CD4-positive, alpha-beta T cell treated with Interleukin-12 subunit alpha and Interleukin-12 subunit beta, for 1 hour (primary cell): ENCODE measurements around the gene CACNA1I.

Experiments
- DNase-seq: peaks from one replicate; pipeline ENCODE4 v3.0.0-alpha.2; 2020

Gene CACNA1I

DNA sequence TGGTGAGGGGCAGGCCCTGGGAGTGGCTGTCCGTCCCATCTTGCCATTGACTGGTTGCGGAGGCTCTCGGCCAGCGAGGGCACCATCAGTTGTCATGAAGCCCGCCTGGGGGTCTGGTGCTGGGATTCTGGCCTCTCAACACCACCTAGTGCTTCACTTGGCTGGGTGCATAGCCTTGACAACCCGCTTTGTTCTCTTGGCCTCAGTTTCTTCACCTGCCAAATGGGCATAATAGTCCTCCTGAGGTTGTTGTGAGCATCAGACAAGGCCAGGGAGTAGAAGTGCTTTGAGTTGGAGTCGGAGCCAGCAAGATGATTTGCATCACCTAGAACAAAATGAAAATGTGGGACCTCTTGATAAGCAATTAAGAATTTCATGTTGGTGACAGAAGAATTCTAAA, 1.5 kb upstream of the CACNA1I start:
- DNase-seq: no peak

DNA sequence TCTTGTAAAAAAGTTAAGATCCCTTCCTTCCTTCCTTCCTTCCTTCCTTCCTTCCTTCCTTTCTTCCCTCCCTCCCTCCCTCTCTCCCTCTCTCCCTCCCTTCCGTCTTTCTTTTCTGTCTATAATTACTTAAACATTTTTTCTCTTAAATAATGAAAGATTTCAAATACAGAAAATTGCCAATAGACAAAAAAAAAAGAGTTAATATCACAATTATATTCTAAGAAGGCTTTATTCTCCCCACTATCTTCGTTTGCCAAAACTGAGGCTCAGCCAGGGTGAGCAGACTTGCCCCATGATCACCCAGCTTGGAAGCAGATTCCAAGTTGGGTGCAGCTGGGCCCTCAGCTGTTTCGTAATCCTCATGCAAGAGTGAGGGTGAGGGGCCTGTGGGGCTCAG, 327 bp upstream of the CACNA1I start:
- no peak for DNase-seq

DNA sequence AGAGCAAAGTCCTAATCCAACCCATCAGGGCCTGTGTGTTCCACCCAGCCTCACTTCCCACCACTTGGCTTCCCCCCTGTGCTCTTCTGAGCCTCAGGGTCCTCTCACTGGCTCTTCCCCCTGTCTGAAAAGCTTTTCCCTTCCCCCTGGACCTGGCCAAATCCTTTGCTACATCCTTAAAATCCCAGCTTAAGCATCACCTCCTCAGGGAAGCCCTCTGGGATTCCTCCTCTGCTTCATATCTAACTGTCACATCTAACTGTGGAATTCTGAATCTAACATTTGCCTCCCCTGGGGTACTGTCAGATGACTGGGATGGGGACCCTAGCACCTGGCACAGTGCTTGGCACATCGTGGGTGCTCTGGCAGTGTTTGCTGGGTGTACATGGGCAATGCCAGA, 985 bp downstream of the CACNA1I start:
- no peak for DNase-seq

DNA sequence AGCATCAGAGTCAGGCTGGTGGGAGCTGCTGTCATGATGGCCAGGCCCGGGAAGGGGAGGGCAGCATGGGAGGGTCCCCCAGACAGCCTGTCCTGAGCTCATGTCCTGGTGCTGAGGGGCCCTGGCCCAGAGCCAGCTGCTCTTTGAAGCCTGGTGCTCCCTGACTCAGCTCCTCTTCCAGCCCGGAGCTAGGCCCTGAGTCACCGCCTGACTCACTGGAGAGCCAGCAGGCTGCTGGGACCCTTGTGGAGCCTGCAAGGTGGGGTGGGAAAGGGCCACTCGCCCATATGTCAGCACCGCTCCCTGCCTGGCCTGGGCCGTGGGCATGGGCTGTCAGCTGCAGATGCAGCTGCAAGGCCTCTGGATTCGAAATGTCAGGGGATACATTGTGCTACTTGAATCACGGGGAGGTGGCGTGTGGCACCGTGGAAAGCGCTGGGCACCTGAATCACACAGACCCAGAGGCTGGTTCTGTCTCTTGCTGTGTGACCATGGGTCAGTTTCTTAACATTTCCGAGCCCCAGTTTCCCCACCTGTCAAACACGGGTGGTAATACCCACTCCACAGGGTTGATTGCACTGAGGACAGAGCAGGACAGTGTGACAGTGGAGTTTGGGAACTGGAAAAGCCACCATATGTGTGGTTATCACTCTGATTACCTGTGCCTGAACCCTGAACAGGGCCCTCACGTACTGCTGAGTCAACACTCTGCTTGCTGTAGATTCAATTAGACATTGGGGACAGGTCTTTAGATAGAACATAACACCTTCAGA, 4.4 kb downstream of the CACNA1I start:
- DNase-seq: no peak

DNA sequence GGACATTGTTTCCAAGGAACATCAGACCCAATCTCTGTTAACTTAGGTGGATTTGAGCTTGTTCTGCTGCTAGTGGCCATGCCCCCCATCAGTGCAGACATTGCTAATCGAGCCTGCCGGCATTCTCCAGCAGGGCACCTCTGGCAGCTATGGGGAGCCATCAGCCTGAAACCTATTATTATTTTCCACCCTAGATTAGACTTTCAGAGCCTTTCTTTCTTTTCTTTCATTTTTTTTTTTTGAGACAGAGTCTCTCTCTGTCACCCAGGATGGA, 4.9 kb downstream of the CACNA1I start:
- no peak for DNase-seq

DNA sequence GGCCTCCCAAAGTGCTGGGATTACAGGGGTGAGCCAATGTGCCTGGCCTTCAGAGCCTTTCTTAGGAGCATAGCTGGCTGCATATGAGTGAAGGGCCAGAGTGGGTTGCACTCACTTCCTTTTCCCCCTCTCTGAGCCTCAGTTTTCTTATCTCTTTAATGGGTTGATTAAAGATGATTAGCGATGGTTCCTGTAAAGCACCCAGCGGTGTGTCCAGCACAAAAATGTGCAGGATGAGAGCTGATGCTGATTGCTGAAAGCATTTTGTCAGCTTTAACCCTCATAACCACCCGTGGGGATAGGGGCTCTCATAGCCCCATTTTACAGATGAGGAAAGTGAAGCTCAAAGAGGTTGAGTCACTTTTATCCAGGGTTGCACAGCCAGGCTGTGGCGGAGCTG, 5.5 kb downstream of the CACNA1I start:
- DNase-seq: no peak

DNA sequence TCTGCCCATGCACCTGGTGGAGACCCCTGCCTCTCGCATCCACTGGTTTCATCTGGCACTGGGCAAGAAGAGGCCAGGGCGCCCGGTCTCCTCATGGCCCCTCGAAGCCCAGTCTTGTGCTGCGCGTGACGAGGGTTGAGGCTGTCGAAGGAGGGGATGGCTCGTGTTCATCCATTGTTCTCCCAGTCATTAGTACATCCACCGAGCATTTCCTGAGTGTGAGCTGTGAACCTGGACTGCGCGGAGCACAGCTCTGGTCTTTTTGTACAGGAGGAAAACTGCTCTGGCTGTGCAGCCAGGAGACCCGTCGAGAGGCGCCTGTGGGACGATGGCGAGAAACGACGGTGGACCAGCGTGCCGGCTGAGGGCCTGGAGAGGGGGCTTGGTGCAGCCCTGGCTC, 6.8 kb downstream of the CACNA1I start:
- DNase-seq: no peak

DNA sequence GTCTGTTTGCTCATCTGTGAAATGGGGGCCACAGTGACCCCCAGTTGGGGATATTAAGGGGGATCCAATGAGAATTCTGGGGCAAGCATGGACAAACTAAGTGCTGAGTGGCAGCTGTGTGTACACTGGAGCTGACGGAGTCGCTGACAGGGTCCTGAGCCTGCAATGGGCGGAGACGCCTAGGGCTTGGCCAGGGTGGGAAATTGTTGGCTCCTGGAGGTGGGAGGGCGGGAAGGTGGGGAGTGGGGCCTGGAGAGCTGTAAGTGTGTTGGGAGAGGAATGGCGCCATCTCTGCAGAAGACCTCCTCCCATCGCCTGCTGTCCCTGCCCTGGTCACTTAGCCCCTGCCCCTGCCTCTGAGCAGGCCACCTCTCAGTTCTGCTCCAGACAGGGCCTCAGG, 7.3 kb downstream of the CACNA1I start:
- DNase-seq: no peak

DNA sequence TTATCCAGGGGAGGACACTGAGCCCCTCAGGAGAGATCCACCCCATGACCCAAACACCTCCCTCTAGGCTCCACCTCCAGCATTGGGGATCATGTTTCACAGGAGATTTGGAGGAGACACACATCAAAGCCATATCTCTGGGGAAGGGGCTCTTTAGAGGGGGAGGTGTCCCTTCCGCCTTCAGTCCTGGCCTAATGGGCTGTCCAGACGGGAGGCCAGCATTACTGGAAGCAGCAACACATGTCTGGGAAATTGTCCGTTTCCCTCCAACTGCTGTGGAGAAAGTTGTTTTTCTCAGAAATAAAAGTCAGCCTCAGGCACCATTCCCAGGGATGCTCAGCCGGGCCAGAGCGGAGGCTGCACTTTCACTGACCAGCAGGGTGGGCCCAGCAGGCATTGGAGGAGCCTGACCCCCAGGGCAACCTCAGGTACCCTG, 9.5 kb downstream of the CACNA1I start:
- DNase-seq: no peak

DNA sequence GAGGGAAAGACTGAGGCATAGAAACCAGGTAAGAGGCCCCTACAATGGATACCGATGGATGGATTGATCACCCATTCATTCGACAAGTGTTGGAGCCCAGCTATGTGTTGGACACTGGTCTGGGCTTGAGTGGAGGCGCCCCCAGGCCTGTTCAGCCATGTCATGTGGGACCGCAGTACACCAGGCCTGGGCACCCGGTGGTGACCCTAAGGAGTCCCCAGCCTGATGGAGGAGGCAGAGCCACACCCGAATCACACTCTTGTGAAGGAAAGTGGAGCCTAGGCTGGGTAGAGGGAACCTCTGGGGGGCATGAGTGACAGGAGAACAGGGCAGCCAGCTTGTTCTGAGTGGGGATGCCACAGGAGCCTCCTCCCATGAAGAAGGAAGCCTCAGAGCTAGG, 10.2 kb downstream of the CACNA1I start:
- DNase-seq: no peak

DNA sequence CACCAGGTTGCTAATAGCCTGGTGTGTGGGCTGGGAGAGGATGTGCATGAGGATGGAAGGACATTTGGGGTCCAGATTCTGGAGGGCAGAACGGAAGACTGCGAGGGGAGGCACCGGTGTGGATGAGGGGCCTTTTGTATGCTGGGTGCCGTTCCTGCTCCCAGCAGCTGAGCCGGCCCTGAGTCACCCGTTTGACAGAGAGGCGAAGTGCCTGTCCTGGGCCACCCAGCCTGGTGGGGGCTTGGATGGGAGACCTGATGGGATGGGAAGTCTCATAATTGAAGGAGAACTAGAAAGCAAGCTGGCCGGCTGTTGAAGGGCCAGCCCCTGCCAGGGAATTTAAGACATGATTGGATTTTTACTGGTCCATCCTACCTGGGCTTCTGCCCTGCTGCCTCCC, 10.8 kb downstream of the CACNA1I start:
- DNase-seq: no peak

DNA sequence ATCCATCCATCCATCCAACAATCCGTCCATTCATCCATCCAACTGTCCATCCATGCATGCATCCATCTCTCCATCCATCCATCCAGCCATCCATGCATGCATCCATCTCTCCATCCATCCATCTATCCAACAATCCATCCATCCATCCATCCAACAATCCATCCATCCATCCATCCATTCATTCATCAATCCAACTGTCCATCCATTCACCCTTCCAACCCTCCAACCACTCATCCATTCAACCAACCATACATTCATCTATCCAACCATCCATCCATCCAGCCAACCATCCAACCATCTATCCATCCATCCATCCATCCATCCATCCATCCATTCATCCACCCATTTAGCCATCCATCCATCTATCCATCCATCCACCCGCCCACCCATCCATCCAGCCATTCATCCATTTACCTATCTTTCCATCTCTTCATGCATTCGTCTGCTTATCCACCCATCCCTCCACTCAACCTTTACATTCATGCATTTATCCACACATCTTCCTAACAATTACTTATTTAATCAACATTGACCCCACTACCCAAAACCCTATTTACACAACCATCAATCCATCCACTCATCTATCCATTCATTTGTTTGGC, 12.6 kb downstream of the CACNA1I start:
- DNase-seq: no peak

DNA sequence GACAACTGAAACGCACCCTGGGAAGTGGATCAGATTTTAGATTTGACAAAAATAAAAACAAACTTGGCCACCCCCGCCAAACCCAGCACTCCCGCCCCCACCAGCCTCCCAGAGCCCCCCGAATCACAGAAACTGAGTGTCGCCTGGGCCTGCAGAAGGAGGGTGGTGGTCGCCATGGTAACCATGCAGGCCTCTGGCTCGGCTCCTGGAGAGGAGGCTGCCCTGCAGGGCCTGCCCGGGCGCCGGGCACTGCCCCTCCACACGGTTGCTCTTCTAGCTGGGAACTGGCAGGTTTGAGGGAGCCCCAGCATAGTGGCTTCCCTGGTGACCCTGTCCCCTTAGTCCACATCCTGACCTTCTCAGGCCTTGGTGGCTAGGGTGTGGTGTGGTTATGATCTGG, 19.3 kb downstream of the CACNA1I start:
- DNase-seq: no peak

DNA sequence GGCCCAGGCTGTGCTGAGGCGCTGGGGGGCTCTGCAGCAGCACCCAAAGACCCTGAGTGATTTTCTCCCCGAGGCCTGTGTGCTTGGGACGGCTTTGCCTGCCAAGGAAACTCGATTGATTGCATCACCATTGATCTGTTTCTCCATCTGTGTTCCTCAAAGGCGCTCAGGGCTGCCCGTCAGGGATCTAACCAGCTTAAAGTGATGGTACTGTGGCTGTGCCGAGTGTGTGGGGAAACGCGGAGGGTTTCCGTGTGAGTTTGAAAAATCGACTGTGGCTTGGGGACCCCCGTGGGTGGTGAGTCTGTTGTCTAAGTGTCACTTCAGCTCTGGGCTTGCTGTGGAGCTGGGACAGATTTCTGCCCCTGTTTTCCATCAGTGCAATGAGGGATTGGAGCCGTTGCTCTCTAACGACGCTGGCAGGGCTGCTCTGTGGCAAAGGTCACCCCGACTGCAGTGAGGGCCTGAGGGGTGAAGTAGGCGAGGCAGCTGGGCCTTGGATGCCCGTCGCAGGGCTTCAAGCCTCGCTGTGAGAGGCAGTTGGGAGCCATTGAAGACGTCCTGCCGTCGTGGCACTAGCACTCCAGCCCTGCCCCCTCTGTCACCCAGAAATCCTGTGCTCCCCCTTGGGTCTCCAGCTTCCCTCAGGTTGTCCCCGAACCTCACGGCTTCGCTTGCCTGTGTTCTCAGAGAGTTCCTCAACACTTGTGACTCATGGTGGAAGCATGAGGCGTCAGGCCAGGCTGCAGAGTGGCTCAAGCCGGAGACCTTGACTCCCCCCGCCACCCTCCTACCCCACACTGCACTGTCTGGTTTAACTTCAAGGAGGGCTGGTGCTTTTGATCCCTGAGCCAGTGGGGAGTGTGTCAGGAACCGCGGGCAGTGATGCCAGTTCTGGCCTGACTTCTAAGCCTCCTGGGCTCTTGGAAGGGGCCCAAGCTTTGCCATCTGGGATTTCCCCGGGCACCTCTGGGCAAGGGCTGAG, 21.8 kb downstream of the CACNA1I start:
- no peak for DNase-seq

DNA sequence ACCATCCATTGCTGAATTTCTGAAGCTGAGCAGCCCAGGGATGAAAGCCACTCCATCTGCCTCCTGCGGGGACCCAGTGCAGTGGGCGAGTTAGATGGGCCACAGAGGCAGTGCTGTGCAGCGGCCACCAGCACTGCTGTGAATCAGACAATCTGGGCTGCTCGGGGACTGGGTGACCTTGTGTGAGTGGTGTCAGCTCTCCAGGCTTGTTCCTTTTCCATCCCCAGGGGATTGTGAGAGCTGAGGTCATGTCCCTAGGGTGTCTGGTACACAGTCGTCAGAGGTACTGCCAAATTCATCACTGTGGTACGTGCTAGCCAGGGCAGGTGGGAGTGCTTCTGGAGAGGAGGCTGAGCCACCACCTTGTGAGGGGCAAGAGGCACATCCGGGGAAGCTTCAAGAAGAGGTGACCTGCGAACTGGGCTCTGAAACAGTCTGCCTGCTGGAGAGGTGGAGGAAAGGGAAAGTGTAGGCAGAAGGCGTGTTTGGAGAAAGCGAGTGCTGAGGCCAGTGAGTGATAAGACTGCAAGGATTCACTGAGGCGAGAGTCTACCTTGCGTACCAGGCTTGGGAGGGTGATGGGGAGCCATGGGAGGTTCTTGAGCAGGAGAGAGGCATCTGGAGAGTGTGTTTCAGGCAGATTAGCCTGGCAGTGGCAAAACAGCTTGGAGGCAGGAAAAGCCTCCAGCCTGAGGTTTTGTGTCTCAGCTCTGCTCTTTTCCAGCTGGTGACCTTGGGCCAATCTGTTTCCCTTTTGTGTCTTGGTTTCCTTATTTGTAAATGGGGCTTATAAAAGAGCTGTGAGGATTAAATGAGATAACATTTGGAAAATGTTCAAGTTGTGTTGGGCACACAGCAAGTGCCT, 22.7 kb downstream of the CACNA1I start:
- DNase-seq: no peak

DNA sequence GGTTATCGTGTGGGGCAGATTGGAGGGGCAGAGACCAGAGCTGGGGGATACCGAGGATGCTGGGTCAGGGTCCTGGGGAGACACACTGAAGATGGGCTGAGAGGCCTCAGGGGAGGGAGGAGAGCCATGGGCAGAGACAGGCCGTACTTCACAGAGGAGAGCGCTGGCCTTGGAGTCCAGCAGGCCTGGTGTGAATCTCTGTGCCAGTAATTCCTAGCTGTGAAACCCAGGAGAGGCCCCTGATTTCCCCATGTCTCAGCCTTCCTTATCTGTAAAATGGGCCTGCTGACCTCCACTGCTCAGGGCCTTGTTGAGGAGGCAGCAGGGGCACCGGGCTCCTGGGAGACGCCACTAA, 23.4 kb downstream of the CACNA1I start:
- no peak for DNase-seq

DNA sequence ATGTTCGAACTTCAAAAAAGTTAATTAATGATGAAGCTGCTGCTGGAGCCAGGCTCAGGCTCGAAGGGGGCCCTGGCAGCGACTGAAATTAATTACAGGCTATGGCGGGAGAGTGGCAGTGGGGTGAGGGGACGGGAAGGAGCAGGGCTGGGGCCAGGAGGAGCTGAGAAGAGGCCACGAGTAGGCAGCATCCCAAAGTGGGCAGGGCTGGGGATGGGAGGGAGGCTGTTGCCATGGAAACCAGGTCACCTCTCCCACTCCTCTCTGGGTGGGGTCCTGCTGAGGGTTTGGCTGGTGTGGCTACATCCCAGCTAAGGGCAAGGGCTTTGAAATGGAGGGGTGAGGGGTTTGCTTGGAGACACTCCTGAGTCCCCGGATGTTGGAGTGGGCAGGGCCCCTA, 23.9 kb downstream of the CACNA1I start:
- no peak for DNase-seq

DNA sequence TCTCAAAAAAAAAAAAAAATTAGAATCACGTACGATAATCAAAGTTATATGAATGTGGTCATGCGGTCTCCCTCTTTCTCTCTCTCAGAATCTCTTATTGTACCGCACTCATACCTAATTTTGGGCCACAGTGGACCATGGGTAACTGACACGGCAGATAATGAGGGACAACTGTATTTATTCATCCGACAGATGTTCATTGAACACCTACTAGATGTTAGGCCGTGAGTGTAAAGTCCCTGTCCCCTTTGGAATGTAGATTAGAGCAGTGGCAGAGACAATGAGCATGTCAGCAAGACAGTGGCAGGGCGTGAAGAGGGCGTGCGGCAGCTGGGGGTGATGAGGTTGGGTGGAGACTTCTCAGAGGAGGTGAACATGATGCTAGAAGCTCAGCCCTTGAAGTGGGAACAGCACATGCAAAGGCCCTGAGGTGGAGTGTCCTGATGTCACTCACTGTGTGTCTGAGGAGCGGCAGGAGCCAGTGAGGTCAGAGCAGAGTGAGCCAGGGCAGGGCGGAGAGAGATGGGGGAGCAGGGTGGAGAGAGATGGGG, 25.1 kb downstream of the CACNA1I start:
- no peak for DNase-seq

DNA sequence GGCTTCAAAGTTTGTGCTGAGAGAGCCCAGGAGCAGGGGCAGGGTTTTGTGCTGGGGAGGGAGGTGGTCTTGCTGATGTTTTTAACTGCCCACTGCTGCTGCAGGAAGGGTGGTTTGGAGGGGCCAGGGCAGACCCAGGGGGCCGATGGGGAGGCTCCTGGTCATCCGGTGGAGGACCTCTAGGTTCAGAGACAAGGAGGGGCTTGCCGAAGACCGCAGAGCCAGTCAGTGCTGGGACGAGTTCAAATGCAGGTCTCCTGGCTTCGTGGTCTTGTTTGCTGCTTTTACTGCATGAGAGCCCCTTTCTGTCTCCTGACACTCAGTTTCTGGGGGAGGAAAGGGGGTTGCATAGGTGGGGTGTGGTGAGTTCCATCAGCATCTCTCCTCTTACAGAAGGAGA, 26.0 kb downstream of the CACNA1I start:
- DNase-seq: no peak

DNA sequence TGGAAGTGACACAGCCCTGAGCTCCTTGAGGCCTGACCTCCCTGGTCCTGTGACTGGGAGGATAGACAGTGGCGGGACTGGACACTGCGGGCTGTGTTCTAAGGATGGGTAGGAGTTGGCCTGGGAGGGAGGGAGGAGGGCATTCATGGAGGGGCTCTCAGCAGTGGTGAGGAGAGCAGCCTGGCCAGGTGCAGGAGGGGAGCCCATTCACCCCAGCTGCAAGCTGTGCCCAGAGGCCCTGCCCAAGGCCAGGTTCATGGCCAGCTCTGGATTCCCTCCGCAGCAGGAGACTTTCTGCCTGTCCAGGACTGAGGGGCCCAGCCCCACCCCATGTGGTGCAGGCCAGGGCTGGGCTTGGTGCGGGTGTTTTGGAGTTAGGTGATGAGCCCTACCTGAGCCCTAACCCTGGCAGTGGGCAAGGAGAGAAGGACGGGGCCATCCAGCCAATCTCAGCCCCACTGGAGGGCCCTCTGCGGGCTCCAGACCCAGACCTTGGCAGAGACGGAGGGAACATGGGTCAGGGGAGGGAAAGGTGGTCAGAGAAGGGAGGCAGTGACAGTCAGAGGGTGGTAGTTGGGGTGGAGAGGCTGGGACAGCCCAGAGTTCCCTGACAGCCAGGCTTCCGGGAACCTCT, 26.8 kb downstream of the CACNA1I start:
- DNase-seq: no peak

DNA sequence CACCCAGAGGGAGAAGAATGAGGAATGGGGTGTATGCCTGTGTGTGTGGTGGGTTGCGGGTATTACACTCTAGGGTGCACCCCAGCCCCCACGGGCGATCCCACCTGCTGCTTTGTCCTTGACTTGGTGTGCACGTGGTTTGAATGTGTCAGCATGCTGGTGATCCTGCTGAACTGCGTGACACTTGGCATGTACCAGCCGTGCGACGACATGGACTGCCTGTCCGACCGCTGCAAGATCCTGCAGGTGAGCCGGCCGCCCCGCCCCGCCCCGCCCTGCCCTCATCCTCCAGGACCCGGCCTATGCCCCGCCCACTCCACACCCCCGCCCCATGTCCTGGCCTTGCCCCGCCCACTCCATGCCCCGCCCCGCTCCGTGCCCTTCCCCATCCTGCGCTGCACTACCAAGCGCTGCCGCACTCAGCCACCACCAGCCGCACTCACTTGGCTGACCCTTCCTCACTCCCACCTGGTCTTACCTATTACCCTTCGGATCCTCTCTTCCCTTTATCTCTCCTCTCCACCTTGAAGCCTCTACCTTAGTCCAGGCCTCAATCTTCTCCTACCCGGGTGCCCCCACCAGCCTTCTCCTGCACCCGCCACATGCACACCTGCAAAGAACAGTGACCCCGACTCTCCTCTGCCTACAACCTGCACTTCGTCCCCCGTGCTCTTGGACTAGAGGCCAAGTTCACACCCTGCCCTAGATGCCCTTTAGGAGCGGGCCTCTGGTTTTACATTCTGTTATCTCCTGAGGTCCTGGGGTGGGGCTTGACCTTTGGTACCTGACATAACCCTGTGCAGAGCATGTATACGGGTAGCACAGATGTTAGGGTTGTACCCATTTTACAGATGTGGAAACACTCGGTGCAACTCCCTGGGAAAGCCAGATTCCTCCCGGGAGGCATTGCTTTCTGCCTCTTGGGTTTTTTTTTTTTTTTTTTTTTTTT, 27.7 kb downstream of the CACNA1I start:
- DNase-seq: peak; percentile 79
